ENCODE data around the gene CALCOCO1. TPM values are rescaled to one million over a fixed set of nuclear protein-coding genes. Genes with fewer than 3 reads are reported as not detected.

Gene CALCOCO1
- total and polyA plus RNA-seq, 2 of the 13 experiments (the other 11 are each of a cell fraction or from before 2014, with no cell fraction given), result 7.7 to 47.7 TPM

DNA sequence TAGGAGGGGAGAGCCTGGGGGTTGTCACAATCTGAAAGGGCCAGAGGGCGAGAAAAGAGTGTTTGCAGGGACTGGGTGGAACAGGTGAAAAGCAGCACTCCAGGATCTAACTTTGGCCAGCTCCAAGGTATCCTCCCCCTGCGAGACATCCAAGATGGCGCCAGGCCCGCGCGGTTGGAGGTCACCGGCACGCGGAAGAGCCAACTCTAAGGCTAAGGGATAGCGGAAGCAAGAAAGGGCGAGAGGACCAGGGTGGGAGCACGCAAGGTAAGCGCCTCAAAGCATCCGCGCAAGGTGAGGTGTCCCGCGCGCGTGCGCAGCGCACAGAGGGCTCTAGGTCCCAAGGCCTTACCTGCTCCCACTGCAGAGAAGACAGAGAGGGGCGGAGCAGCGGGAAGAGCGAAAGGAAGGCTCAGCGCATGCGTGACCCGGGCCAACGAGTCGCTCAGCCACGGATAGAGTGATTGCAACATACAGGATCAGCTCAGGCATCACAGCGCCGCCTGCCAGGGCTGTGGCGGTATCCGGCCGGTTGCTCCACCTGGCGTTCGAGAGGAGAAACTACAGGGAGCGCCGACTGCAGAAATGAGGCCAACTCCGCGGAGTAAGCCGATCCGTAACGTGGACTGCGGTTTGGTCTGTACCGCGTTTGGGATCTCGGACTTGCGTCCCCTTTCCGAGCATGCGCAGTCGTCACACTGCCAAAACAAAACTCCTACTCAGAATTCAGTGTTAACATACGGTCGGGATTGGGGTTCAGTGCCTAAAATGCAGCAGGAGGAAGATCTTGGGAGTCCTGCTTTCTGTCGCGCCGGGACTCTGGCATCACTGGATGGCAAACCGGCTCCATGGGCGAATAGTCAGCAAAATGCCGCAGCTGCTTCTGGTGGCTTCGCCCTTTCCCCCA, 51.3 kb downstream of the CALCOCO1 start, which contains the start of gene ATP5MC2 (continued):
- TF ChIP-seq, protein P1, sequence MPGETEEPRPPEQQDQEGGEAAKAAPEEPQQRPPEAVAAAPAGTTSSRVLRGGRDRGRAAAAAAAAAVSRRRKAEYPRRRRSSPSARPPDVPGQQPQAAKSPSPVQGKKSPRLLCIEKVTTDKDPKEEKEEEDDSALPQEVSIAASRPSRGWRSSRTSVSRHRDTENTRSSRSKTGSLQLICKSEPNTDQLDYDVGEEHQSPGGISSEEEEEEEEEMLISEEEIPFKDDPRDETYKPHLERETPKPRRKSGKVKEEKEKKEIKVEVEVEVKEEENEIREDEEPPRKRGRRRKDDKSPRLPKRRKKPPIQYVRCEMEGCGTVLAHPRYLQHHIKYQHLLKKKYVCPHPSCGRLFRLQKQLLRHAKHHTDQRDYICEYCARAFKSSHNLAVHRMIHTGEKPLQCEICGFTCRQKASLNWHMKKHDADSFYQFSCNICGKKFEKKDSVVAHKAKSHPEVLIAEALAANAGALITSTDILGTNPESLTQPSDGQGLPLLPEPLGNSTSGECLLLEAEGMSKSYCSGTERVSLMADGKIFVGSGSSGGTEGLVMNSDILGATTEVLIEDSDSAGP (CRISPR knock-in tag; IDR thresholded peaks at IDR 0.05; ENCODE audit: borderline replicate concordance), result peak; percentile 96
- TF ChIP-seq ZFP41 (CRISPR knock-in tag; IDR thresholded peaks at IDR 0.05; ENCODE audit: borderline replicate concordance) (no peak), ZNF121 (CRISPR knock-in tag; IDR thresholded peaks at IDR 0.05) (peak; percentile 96), SPEN (CRISPR knock-in tag; IDR thresholded peaks at IDR 0.05; ENCODE audit: low read depth) (peak; percentile 93), RARA (CRISPR knock-in tag; IDR thresholded peaks at IDR 0.05) (peak; percentile 56; the same call in 1 of the 2 replicates), ZBTB8A (CRISPR knock-in tag; IDR thresholded peaks at IDR 0.05; ENCODE audit: borderline replicate concordance, low read depth) (no peak), CHD2 (IDR thresholded peaks at IDR 0.05; ENCODE audit: low read depth, low read length) (peak; percentile 19; the same call in 1 of the 2 replicates), MED13 (CRISPR knock-in tag; IDR thresholded peaks at IDR 0.05) (peak; percentile 73; the same call in 1 of the 2 replicates), RORA (CRISPR knock-in tag; IDR thresholded peaks at IDR 0.05) (no peak), ZNF503 (CRISPR knock-in tag; IDR thresholded peaks at IDR 0.05) (no peak; the same call in 1 of the 2 replicates), HMGXB3 (CRISPR knock-in tag; IDR thresholded peaks at IDR 0.05; ENCODE audit: borderline replicate concordance) (no peak; the same call in 1 of the 2 replicates), NAIF1 (CRISPR knock-in tag; IDR thresholded peaks at IDR 0.05; ENCODE audit: borderline replicate concordance) (peak; percentile 93), ZNF574 (CRISPR knock-in tag; IDR thresholded peaks at IDR 0.05) (peak; percentile 100), ZNF674 (CRISPR knock-in tag; IDR thresholded peaks at IDR 0.05; ENCODE audit: low read depth) (no peak), ZSCAN21 (CRISPR knock-in tag; IDR thresholded peaks at IDR 0.05; ENCODE audit: borderline replicate concordance) (peak; percentile 93)

Measured in HepG2 (cell line).